Fibroblast of peridontal ligament (primary cell): Measurements from ENCODE around the gene SUN3.
"Not testable (repeated sequence)": the region's sequence is repeated elsewhere in the genome, so short reads cannot be mapped to it uniquely, and the experiment has no call there.

Experiments
- DNase-seq: peaks from one replicate; pipeline ENCODE4 v3.0.0-alpha.2; 2010; ENCODE audit errors: extremely low read depth

Gene SUN3

DNA sequence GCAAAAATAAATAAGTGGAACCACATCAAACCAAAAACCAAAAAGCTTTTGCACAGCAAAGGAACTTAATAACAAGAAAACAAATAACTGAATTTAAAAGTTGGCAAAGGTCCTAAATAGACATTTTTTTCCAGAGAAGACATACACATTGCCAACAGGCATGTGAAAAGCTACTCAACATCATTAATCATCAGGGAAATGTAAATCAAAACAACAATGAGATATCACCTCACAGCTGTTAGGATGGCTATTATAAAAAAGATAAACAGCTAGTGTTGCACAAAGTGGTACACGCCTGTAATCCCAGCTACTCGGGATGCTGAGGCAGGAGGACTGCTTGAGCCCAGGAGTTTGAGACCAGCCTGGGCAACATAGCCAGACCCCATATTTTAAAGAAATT is 2.2 kb upstream of the SUN3 start:
- DNase-seq, result no peak

DNA sequence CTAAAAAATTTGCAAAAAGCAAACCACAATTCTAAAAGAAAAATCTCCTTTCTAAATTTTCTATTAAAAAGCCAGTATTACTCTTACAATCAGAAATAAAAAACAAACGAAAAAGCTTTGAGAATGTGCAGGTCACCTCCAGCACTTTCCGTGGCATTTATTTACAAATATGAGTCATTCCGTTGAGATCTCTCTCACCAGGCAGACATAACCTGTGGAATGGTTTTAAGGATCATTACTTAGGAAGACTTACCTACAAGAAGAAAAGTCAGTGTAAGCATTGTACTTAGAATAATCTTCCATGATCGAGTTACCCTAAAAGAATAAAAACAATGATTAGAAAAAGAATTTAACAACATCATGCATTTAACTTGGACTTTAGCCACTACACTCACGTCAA is 3.3 kb downstream of the SUN3 start:
- DNase-seq, result no peak

DNA sequence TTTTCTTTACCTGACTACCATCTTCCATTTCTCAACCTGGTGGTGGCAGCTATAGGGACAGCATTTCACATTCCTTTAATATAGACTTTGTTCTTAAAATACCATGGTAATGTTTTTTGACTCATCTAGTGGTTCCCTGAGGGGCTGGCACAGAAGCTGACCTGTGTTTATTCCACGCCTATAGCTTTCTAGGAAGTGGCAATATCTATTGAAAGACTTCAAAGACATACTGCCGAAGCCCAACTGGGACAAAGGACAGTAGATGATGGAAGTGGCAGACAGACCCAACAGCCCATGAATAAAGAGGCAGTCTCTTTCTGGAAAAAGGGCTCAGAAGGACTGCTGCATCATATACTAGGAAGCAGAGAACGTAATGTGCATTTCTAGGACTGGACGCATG is 11.2 kb downstream of the SUN3 start:
- no peak for DNase-seq

DNA sequence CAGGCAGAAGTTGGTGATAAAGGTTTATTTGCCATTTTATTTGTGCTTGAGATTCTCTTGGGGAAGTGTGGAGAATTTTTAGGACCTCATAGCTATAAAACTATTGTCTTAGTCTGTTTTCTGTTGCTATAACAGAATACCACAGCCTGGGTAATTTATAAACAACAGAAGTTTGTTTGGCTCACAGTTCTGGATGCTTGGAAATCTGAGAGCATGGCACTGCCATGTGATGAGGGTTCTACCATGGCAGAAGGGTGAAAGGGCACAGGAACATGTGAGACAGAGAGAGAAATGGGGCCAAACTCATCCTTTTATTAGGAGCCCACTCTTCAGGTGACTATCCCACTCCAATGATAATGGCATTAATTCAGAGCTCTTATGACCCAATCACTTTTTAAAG is 12.3 kb downstream of the SUN3 start:
- DNase-seq, result no peak

DNA sequence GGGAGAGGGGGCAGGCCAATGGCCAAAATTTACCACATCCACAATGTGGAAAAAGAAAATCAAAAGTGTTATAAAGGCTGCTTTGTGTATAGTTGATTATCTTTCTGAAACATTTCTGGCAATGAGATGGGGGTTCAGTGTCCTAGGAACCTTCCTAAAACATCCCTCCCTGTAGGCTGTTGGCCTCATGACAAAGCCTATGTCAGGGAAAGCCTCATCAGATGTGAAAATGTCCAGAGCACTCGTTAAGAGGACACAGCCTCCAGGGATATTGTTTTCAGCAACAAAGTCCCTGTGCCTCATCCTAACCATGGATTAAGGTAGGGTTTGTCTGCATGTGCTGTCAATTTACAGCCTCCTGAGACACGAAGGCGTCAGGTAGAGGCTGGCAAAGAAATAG is 17.0 kb downstream of the SUN3 start:
- no peak for DNase-seq

DNA sequence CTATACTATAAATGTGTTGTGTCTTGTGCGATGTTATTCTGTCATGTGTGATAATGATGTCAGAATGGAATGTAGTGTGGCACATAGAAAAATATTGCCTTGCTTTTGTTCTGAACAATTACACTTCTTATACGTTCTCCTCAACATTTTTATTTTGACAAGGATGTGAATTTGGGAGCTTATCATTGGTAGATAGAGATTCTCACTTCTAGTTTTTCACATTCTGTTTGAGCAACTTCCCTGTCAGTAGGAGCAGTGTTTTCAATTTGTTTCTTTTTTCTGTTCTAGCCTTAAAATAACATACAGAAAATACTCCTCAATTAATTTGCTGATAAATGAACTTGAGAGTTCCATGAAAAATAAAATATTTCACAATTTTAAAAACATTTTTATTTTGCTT is 17.6 kb downstream of the SUN3 start:
- DNase-seq, result no peak

DNA sequence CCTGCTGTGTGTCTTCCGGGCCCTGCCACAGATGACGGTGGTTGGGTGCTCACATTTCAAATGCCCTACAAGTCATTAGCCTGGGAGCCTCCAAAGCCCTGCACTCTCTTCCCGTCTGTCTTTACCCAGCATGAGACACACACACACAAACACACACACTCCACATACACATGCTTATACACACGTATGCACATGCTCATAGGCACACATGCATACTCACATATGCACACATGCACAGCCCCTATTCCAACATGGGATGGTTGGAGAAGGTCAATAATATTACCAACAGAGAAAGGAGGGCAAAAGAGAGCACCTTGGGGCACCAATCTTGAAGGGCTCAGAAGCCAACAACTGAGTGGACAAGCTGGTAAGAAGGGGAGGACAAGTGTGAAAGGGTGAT is 19.0 kb downstream of the SUN3 start:
- no peak for DNase-seq

DNA sequence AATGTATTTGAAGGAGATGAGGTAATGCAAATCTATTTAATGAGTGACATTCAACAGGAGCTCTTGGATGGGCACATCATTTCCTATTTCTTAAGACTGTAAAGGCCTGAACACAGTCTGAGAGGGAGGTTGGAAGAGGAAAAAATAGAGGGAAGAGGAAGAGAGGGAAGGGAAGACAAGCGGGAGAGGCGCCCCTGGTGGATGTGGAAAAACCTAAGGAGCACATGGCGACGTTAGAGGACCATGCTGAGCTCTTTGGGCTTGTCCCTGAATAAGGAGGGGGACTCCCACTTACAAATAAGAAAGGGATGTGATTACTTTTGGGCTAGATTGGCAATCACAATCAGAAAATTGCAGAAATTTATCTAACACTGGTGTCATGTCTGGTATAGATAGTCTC is 19.6 kb downstream of the SUN3 start:
- no peak for DNase-seq

DNA sequence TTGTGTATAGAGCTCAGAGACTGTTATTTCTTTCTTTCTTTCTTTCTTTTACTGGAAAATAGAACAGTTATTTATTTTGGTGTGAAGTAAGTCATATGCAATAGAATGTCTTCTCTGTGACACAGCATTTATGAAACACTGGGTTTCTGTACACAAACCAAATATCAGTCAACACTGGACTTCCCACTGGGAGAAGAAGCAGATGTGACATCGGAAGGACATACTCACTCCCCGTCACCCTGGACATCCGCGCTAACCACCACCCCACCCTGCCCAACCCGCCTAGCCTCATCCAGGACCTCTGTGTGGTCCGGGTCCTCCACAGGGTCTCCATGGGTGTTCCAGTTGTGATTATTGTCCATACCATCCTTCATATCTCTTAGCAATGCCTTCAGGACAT is 22.0 kb downstream of the SUN3 start:
- no peak for DNase-seq

DNA sequence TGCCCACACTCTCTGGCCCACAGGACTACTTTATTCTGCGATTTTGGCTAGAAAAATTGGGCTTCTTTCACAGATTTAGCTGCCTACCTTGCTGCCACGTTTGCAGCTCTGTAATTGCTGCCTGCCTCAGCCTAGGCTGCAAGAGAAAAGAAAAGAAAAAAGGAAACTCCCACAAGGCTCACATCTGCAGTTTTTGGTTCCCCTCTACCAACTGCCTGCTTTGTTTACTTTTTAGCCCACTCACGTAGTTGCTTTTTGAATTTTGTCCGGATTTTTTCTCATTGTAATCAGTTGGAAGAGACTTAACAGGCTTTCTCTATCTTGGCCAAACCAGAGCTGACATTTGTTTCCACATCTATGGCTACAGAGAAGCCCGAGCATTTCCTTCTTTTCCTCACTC is 24.3 kb downstream of the SUN3 start:
- DNase-seq, result no peak

DNA sequence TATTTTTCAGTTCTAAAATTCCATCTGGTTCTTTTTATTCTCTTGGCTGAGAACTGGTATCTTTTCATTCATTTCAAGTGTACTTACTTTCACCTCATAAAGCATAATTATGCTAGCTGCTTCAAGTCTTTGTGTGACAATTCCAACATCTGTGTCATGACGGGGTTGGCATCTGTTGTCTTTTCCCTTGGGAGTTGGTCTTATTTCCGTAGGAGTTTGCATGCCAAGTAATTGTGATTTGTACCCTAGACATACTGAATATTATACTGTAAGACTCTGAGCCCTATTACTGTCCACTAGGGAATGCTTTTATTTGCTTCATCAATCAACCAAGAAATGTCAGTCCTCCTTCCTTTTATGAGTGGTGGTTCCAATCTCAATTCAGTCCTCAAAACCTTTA is 24.9 kb downstream of the SUN3 start:
- no peak for DNase-seq

DNA sequence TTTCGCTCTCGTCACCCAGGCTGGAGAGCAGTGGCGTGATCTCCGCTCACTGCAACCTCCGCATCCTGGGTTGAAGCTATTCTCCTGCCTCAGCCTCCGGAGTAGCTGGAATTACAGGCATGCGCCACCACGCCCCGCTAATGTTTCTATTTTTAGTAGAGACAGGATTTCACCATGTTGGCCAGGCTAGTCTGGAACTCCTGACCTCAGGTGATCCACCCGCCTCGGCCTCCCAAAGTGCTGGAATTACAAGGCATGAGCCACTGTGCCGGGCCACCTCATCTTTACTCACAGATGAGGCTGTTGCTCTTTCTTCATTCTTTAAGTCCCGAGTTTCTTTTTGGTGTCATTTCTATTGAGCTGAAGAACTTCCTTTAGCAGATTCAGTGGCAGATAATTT is 28.7 kb downstream of the SUN3 start:
- not testable (repeated sequence) for DNase-seq

DNA sequence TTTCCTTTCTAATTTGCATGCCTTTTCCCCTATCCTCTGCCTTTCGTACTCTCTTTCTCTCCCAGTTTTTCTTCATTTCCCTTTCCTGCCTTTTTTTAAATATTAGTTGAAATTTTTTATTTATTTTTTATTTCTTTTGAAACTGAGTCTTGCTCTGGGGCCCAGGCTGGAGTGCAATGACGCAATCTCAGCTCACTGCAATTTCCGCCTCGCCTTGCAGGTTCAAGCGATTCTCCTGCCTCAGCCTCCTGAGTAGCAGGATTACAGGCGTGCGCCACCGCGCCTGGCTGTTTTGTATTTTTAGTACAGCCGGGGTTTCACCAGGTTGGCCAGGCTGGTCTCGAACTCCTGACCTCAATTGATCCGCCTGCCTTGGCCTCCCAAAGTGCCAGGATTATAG is 29.5 kb downstream of the SUN3 start:
- DNase-seq, result no peak

DNA sequence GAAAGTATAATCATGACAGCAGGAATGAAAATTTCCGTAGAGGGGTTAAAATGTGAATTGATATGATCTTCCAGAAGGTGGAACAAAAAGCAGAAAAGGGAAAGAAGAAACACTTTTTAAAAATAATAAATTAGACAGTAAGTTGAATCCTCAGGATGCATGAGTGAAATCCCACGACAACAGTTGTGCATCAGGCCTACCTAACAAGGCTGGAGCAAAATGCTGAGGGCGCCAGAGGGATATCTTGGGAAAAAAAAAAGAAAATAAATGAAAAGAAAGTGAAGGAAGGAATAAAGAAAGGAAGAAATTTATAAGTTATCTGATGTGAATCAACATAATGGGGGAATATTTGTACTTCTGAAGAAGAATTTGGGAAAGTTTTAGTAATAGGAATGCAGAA is 36.5 kb downstream of the SUN3 start:
- DNase-seq, result no peak

DNA sequence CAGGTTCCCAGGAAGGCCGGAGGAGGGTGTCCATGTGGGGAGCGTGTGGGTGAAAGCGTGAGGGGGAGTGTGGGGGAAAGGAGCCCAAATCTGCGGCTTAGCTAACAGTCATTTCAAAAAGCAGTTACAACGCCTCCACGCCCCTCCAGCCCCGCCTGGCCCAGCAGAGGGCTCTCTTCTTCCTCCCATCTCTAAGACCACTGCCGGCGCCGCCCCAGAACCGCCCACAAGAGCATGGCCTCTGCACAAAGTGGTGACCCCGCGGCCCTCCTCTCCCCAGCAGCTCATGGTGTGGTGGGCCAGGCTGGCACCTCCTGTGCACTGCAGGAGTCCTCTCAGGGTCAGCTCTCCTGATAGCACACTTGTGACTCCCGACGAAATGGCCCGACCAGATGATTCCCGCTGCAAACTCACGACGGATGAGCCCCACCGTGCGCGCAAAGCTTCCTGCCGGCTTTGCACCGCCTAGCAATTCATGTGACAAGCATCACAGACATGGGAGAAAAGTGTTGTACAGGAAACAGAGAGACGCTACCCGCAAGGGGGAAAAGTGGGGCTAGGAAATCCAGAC is 37.1 kb downstream of the SUN3 start:
- DNase-seq, result peak; percentile 68

DNA sequence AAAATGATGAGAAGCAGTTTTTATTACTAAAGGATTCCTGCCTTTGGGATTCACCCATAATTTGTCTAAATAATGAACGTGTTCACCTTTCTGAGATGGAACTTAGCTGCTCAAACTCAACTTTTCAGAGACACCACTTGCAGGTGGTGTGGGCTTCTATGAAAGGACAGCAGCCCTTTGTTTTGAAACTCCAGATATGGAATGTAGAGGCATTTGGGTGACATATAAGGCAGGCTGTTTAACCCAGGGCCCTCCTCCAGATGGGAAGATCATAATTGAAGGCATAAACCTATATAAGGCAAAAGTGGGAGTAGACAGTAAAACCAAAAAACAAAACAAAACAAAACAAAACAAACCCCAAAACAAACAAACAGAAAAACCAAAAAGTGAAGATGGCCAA is 37.6 kb downstream of the SUN3 start:
- no peak for DNase-seq

DNA sequence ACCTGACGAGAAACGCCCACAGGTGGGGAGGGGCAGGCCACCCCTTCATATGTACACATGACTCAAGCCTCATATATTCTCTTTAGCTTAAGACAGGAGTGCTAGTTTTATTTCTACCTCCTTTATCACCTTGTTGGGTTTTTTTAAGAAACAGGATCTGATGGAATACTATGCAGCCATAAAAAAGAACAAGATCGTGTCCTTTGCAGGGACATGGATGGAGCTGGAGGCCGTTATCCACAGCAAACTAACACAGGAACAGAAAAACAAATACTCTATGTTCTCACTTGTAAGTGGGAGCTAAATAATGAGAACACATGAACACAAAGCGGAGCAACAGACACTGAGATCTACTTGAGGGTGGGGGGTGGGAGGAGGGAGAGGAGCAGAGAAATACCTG is 38.3 kb downstream of the SUN3 start:
- DNase-seq, result no peak

DNA sequence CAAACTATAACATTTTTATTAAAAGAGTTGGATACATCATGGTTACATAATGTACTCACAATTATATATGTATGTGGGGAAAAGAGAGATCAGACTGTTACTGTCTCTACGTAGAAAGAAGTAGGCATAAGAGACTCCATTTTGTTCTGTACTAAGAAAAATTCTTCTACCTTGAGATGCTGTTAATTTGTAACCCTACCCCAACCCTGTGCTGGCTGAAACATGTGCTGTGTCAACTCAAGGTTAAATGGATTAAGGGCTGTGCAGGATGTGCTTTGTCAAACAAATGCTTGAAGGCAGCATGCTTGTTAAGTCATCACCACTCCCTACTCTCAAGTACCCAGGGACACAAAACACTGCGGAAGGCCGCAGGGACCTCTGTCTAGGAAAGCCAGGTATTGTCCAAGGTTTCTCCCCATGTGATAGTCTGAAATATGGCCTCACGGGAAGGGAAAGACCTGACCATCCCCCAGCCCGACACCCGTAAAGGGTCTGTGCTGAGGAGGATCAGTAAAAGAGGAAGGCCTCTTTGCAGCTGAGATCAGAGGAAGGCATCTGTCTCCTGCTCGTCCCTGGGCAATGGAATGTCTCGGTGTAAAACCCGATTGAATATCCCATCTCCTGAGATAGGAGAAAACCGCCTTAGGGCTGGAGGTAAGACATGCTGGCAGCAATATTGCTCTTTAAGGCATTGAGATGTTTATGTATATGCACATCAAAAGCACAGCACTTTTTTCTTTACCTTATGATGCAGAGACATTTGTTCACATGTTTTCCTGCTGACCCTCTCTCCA is 39.1 kb downstream of the SUN3 start:
- DNase-seq, result not testable (repeated sequence)

DNA sequence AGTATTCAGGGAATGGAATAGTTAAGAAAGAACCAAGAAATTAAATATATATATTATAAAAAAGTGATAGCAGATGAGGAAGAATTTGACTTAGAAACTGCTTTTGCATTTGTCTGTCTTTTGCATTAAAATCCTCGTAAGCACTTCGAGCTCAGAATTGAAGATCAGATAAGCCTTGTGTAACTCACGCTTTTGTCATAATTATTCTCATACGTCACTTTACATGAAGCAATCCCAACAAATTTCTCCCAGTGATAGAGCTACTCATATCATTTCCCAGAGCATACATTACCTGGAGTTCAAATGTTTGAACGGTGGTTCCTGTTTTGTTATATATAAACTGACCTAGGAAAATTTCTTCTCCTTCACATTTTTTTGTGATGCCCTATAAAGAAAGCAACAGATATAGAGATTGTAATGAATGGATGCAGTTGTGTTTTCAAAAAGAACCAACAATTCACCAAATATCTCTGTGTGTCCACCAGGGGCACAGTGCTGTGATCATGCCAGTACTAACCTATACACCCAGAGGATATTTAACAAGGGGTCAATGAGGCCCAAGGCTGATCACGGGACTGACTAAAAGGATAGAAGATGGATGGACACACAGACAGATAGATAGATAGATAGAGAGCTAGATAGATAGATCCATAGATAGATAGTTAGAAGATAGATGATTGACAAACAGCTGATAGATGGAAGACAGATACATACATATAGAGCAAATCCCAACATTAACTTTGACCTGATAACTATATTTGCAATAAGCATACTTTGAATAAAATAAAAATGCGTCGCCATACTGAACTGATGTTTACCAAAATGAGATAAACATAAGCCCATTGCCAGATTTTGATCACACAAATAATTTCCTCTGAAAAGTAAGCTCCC is 40.2 kb downstream of the SUN3 start:
- DNase-seq, result no peak

DNA sequence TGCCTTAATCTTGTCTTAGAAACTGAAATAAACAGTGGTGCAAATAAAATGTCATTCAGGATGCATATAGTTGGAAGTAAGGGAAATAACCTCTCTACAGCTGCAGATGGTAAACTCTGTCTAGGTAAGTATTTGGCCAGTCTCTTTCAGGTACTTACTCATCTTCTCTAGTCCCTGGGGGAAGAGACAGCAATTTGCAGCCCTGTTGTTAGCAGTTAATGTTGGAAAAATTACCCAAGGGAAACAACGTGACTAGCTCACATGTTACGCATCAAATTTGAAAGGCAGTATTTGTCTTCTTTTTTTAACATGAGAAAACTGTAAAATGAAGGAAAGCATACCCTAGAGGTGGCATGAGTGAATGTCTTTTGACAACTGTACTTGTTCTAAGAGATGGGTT is 46.3 kb downstream of the SUN3 start:
- no peak for DNase-seq

DNA sequence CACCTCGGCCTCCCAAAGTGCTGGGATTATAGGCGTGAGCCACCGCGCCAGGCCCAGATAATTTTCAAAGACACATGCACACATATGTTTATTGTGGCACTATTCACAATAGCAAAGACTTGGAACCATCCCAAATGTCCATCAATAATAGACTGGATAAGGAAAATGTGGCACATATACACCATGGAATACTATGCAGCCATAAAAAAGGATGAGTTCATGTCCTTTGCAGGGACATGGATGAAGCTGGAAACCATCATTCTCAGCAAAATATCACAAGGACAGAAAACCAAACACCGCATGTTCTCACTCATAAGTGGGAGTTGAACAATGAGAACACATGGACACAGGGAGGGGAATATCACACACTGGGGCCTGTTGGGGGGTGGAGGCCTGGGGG is 48.3 kb downstream of the SUN3 start:
- not testable (repeated sequence) for DNase-seq

DNA sequence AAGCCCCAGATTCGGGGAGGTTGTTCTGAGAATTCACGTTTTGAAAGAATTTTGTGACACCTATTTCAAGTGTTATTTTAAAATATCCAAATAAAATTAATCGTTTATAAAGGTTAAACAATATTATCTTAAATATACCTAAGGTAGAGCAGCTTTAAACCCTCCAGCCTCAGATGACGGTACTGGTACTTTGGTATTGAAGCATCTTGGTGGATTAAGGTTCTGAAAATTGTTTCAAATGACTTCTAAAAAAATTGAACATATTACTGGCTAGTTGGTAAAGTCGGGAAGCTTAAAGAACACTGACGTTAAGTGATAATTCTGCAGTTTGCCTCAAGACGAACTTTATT is 49.1 kb downstream of the SUN3 start:
- DNase-seq, result no peak
